HEK293 (cell line): ENCODE results near the gene TP53BP2.

Experiments
- CTCF ChIA-PET: fragments of 350-600 bp; formaldehyde crosslinking; extraction: SDS; loops from one replicate; lab custom pipeline; 2021; ENCODE audit warnings: antibody characterized with exemption; lab: Yijun Ruan, JAX
- POLR2A ChIA-PET: fragments of 300-600 bp; formaldehyde crosslinking; extraction: SDS; loops from one replicate; lab custom pipeline; 2020; ENCODE audit warnings: antibody characterized with exemption, inconsistent platforms; lab: Yijun Ruan, JAX
- H3K27ac ChIP-seq: fragments of 200-500 bp; sonication (Bioruptor generic); 2 replicates; pipeline ENCODE4 v1.5.1; 2014; ENCODE audit warnings: low read depth, low read length, control low read depth, inconsistent platforms; ENCODE audit errors: extremely low read depth
- H3K36me3 ChIP-seq, 2 experiments: fragments of 200-500 bp in 1 of 2; sonication (Bioruptor generic) in 1 of 2; 1 replicate in 1 of 2; 2 replicates in 1 of 2; pipeline ENCODE4 v1.5.1; 2014 to 2017; ENCODE audit warnings: inconsistent platforms in 2 of 2, low read length in 2 of 2; ENCODE audit not compliant: control insufficient read depth in 2 of 2, insufficient read depth in 1 of 2
- H3K4me1 ChIP-seq: fragments of 200-500 bp; sonication (Bioruptor generic); 2 replicates; pipeline ENCODE4 v1.5.1; 2014; ENCODE audit warnings: mild to moderate bottlenecking, low read length, inconsistent platforms; ENCODE audit not compliant: control insufficient read depth, insufficient read depth
- H3K4me3 ChIP-seq: 2 replicates; pipeline ENCODE4 v1.5.1; 2011; ENCODE audit warnings: low read depth, mild to moderate bottlenecking, control low read depth, low read length, moderate library complexity
- H3K9me3 ChIP-seq: fragments of 200-500 bp; sonication (Bioruptor generic); 2 replicates; pipeline ENCODE4 v1.5.1; 2014; ENCODE audit warnings: low read depth, low read length, inconsistent platforms; ENCODE audit not compliant: control insufficient read depth, insufficient read depth
- CTCF ChIP-seq: fragments of 450-650 bp; formaldehyde crosslinking; IDR thresholded peaks from 2 replicates; pipeline ENCODE4 v1.5.1; 2016; ENCODE audit warnings: missing biosample characterization, missing genetic modification characterization
- EGR2 ChIP-seq: fragments of 450-650 bp; formaldehyde crosslinking; IDR thresholded peaks from 2 replicates; pipeline ENCODE4 v1.5.1; 2016; ENCODE audit warnings: low read depth, missing biosample characterization, missing genetic modification characterization
- GFI1B ChIP-seq: fragments of 450-650 bp; formaldehyde crosslinking; IDR thresholded peaks from 2 replicates; pipeline ENCODE4 v1.5.1; 2016; ENCODE audit warnings: missing biosample characterization, missing genetic modification characterization
- GLI4 ChIP-seq: fragments of 450-650 bp; formaldehyde crosslinking; IDR thresholded peaks from 2 replicates; pipeline ENCODE4 v1.5.1; 2016; ENCODE audit warnings: missing biosample characterization, missing genetic modification characterization
- HIC1 ChIP-seq: fragments of 450-650 bp; formaldehyde crosslinking; IDR thresholded peaks from 2 replicates; pipeline ENCODE4 v1.5.1; 2016; ENCODE audit warnings: missing biosample characterization, missing genetic modification characterization
- HOXD13 ChIP-seq: sonication (generic); formaldehyde crosslinking; IDR thresholded peaks from 2 replicates; pipeline ENCODE4 v1.8.0; 2022; ENCODE audit warnings: missing genetic modification reagents, borderline replicate concordance
- KLF9 ChIP-seq: fragments of 450-650 bp; formaldehyde crosslinking; IDR thresholded peaks from 2 replicates; pipeline ENCODE4 v1.5.1; 2016; ENCODE audit warnings: missing biosample characterization, missing genetic modification characterization, low read depth
- SP2 ChIP-seq: fragments of 450-650 bp; formaldehyde crosslinking; IDR thresholded peaks from 2 replicates; pipeline ENCODE4 v1.5.1; 2016; ENCODE audit warnings: missing biosample characterization, missing genetic modification characterization
- TRIM28 ChIP-seq: IDR thresholded peaks from 2 replicates; pipeline ENCODE4 v1.6.1; 2011; ENCODE audit warnings: low read length, control low read depth, borderline replicate concordance
- ZEB2 ChIP-seq: fragments of 450-650 bp; formaldehyde crosslinking; IDR thresholded peaks from 2 replicates; pipeline ENCODE4 v1.5.1; 2016; ENCODE audit warnings: missing biosample characterization, missing genetic modification characterization
- ZFHX2 ChIP-seq: fragments of 450-650 bp; formaldehyde crosslinking; conservative IDR thresholded peaks from 2 replicates; pipeline ENCODE4 v1.5.1; 2016; ENCODE audit warnings: missing biosample characterization, missing genetic modification characterization
- ZIC2 ChIP-seq: fragments of 450-650 bp; formaldehyde crosslinking; IDR thresholded peaks from 2 replicates; pipeline ENCODE4 v1.5.1; 2016; ENCODE audit warnings: missing biosample characterization, missing genetic modification characterization
- ZNF121 ChIP-seq: fragments of 450-650 bp; formaldehyde crosslinking; IDR thresholded peaks from 2 replicates; pipeline ENCODE4 v1.5.1; 2016; ENCODE audit warnings: missing biosample characterization, missing genetic modification characterization
- ZNF138 ChIP-seq: fragments of 450-650 bp; formaldehyde crosslinking; IDR thresholded peaks from 2 replicates; pipeline ENCODE4 v1.5.1; 2016; ENCODE audit warnings: missing biosample characterization, missing genetic modification characterization, borderline replicate concordance
- ZNF148 ChIP-seq: fragments of 450-650 bp; formaldehyde crosslinking; IDR thresholded peaks from 2 replicates; pipeline ENCODE4 v1.5.0; 2017; ENCODE audit warnings: missing biosample characterization, missing genetic modification characterization, borderline replicate concordance
- ZNF184 ChIP-seq: fragments of 450-650 bp; IDR thresholded peaks from 2 replicates; pipeline ENCODE4 v1.5.1; 2018; ENCODE audit warnings: missing biosample characterization, mild to moderate bottlenecking, missing genetic modification characterization
- ZNF223 ChIP-seq: fragments of 450-650 bp; formaldehyde crosslinking; IDR thresholded peaks from 2 replicates; pipeline ENCODE4 v1.5.1; 2016; ENCODE audit warnings: missing biosample characterization, missing genetic modification characterization
- ZNF362 ChIP-seq: fragments of 450-650 bp; formaldehyde crosslinking; IDR thresholded peaks from 2 replicates; pipeline ENCODE4 v1.5.1; 2016; ENCODE audit warnings: missing biosample characterization, missing genetic modification characterization
- ZNF501 ChIP-seq: fragments of 450-650 bp; formaldehyde crosslinking; IDR thresholded peaks from 2 replicates; pipeline ENCODE4 v1.5.1; 2016; ENCODE audit warnings: missing biosample characterization, missing genetic modification characterization
- ZNF549 ChIP-seq: fragments of 450-650 bp; IDR thresholded peaks from 2 replicates; pipeline ENCODE4 v1.5.1; 2018; ENCODE audit warnings: missing biosample characterization, missing genetic modification characterization, mild to moderate bottlenecking, inconsistent platforms, moderate library complexity
- ZNF558 ChIP-seq: fragments of 450-650 bp; formaldehyde crosslinking; IDR thresholded peaks from 2 replicates; pipeline ENCODE4 v1.5.1; 2016; ENCODE audit warnings: missing biosample characterization, missing genetic modification characterization
- ZNF610 ChIP-seq: fragments of 450-650 bp; formaldehyde crosslinking; IDR thresholded peaks from 2 replicates; pipeline ENCODE4 v1.5.1; 2016; ENCODE audit warnings: missing biosample characterization, missing genetic modification characterization, borderline replicate concordance
- ZNF624 ChIP-seq: fragments of 450-650 bp; formaldehyde crosslinking; IDR thresholded peaks from 2 replicates; pipeline ENCODE4 v1.5.1; 2017; ENCODE audit warnings: missing biosample characterization, missing genetic modification characterization
- ZNF645 ChIP-seq: fragments of 450-650 bp; formaldehyde crosslinking; IDR thresholded peaks from 2 replicates; pipeline ENCODE4; 2016; ENCODE audit warnings: missing biosample characterization, missing genetic modification characterization
- ZNF658 ChIP-seq: fragments of 450-650 bp; formaldehyde crosslinking; IDR thresholded peaks from 2 replicates; pipeline ENCODE4; 2016; ENCODE audit warnings: missing biosample characterization, missing genetic modification characterization
- ZNF660 ChIP-seq: fragments of 450-650 bp; IDR thresholded peaks from 2 replicates; pipeline ENCODE4 v1.5.1; 2018; ENCODE audit warnings: missing biosample characterization, mild to moderate bottlenecking, missing genetic modification characterization
- ZNF701 ChIP-seq: fragments of 450-650 bp; formaldehyde crosslinking; IDR thresholded peaks from 2 replicates; pipeline ENCODE4 v1.5.1; 2016; ENCODE audit warnings: missing biosample characterization, missing genetic modification characterization
- ZNF830 ChIP-seq: fragments of 450-650 bp; IDR thresholded peaks from 2 replicates; pipeline ENCODE4 v1.5.0; 2018; ENCODE audit warnings: missing biosample characterization, missing genetic modification characterization, low read depth, mild to moderate bottlenecking, moderate library complexity
- ZNF843 ChIP-seq: fragments of 450-650 bp; formaldehyde crosslinking; IDR thresholded peaks from 2 replicates; pipeline ENCODE4 v1.5.1; 2016; ENCODE audit warnings: missing biosample characterization, missing genetic modification characterization
- ZSCAN30 ChIP-seq: fragments of 450-650 bp; IDR thresholded peaks from 2 replicates; pipeline ENCODE4 v1.5.1; 2018; ENCODE audit warnings: missing biosample characterization, mild to moderate bottlenecking, missing genetic modification characterization, moderate library complexity

TP53BP2 gene

GRCh38 chr1:223811634-223812101, 34.1 kb downstream of the TP53BP2 start:
- no peak overlapping the region for H3K27ac ChIP-seq
- H3K36me3 ChIP-seq, result peaks cover 32 to 45% of the 10 kb centered on the region in 2 experiments
- H3K9me3 ChIP-seq, result no peaks in the 10 kb centered on the region
- CTCF ChIA-PET, result interaction anchor here (0.6 to 2.9 kb wide), 34 partner anchors 8 to 1953 kb away, joined by 3 to 17 read pairs (median 5); partner anchors contain the start of gene TP53BP2
- no peaks in the 10 kb centered on the region for H3K4me1 ChIP-seq
- no peak overlapping the region for H3K4me3 ChIP-seq
- POLR2A ChIA-PET, result interaction anchor here (0.6 to 1.6 kb wide), 2 partner anchors 34 to 181 kb away, joined by 3 to 7 read pairs; partner anchors contain the start of gene TP53BP2
- no peak for TF ChIP-seq ZNF184 (tag by site-specific recombination)
- no peak for TF ChIP-seq ZNF501
- no peak for TF ChIP-seq ZNF223
- TF ChIP-seq ZNF658 (tag by site-specific recombination), result no peak
- TF ChIP-seq ZNF660, result peak; percentile 99
- TF ChIP-seq ZNF624 (tag by site-specific recombination), result no peak
- no peak for TF ChIP-seq SP2 (tag by site-specific recombination)
- no peak for TF ChIP-seq ZNF121 (tag by site-specific recombination)
- TF ChIP-seq ZNF645 (tag by site-specific recombination), result no peak
- TF ChIP-seq ZEB2 (tag by site-specific recombination), result no peak
- TF ChIP-seq HIC1 (tag by site-specific recombination), result no peak
- TF ChIP-seq ZNF138, result no peak
- peak; percentile 63; the same call in 1 of the 2 replicates for TF ChIP-seq CTCF (tag by site-specific recombination)
- no peak for TF ChIP-seq KLF9 (tag by site-specific recombination)
- no peak for TF ChIP-seq ZNF549 (tag by site-specific recombination)
- no peak for TF ChIP-seq HOXD13 (CRISPR knock-in tag)
- TF ChIP-seq ZNF830 (tag by site-specific recombination), result no peak
- peak; percentile 97 for TF ChIP-seq ZNF362 (tag by site-specific recombination)
- TF ChIP-seq GLI4 (tag by site-specific recombination), result no peak
- TF ChIP-seq ZNF701 (tag by site-specific recombination), result no peak
- no peak; the same call in 1 of the 2 replicates for TF ChIP-seq ZSCAN30 (tag by site-specific recombination)
- no peak for TF ChIP-seq TRIM28
- no peak for TF ChIP-seq ZNF148 (tag by site-specific recombination)
- no peak for TF ChIP-seq EGR2 (tag by site-specific recombination)
- TF ChIP-seq GFI1B (tag by site-specific recombination), result no peak
- TF ChIP-seq ZNF610 (tag by site-specific recombination), result no peak
- TF ChIP-seq ZNF843 (tag by site-specific recombination), result no peak
- TF ChIP-seq ZFHX2 (tag by site-specific recombination), result no peak
- no peak for TF ChIP-seq ZIC2 (tag by site-specific recombination)
- no peak for TF ChIP-seq ZNF558
